KMS-11 (cell line): ENCODE data around the gene HELZ2.

ENCODE experiments used
- H2AFZ ChIP-seq: fragments of 200-600 bp; sonication (generic); 2 replicates; pipeline ENCODE4 v1.6.1; 2016; ENCODE audit warnings: antibody characterized with exemption, mixed run types, low read depth
- H3K27ac ChIP-seq: fragments of 200-600 bp; sonication (generic); 2 replicates; pipeline ENCODE4 v1.6.1; 2016; ENCODE audit warnings: mild to moderate bottlenecking, mixed run types
- H3K27me3 ChIP-seq: fragments of 200-600 bp; sonication (generic); 2 replicates; pipeline ENCODE4 v1.6.1; 2017; ENCODE audit warnings: mild to moderate bottlenecking, low read depth, mixed run types, moderate library complexity; ENCODE audit not compliant: insufficient read depth
- H3K36me3 ChIP-seq: fragments of 200-600 bp; sonication (generic); 2 replicates; pipeline ENCODE4 v1.6.1; 2017; ENCODE audit warnings: mild to moderate bottlenecking, mixed run types; ENCODE audit not compliant: insufficient read depth
- H3K4me1 ChIP-seq: fragments of 200-600 bp; sonication (generic); 2 replicates; pipeline ENCODE4 v1.6.1; 2016; ENCODE audit warnings: mild to moderate bottlenecking, low read depth, mixed run types; ENCODE audit not compliant: poor library complexity, severe bottlenecking
- H3K4me2 ChIP-seq: fragments of 200-600 bp; sonication (generic); 2 replicates; pipeline ENCODE4 v1.7.0; 2016; ENCODE audit warnings: mild to moderate bottlenecking, mixed run types
- H3K4me3 ChIP-seq: fragments of 200-600 bp; sonication (generic); IDR thresholded peaks from 2 replicates; pipeline ENCODE4 v1.6.1; 2017; ENCODE audit warnings: low read depth, low read length, mixed read lengths; ENCODE audit not compliant: insufficient read depth
- H3K79me2 ChIP-seq: fragments of 200-600 bp; sonication (generic); 2 replicates; pipeline ENCODE4 v1.6.1; 2016; ENCODE audit warnings: low read depth, mixed run types; ENCODE audit not compliant: insufficient read depth
- H3K9ac ChIP-seq: fragments of 200-600 bp; sonication (generic); 2 replicates; pipeline ENCODE4 v1.6.1; 2016; ENCODE audit warnings: mild to moderate bottlenecking, mixed run types
- H4K20me1 ChIP-seq: fragments of 200-600 bp; sonication (generic); 2 replicates; pipeline ENCODE4 v1.6.1; 2016; ENCODE audit warnings: mild to moderate bottlenecking, mixed run types; ENCODE audit not compliant: insufficient read depth
- TF ChIP-seq, protein P1 (sequence below): fragments of 200-600 bp; sonication (generic); conservative IDR thresholded peaks from 2 replicates; pipeline ENCODE4 v1.6.1; 2017; ENCODE audit warnings: low read depth, mild to moderate bottlenecking, antibody characterized with exemption, low read length, moderate library complexity, mixed read lengths

The HELZ2 gene

GRCh38 chr20:63574156-63574828 is at the start of gene HELZ2:
Gene HELZ2 (minus strand): TSS chr20:63574239. CDS start chr20:63572385, 1,854 bp downstream.
- Histone ChIP-seq H3K4me1 (peaks cover 11% of the 10 kb centered on the region), H3K27ac (no peak within 1 kb of the TSS), H2AFZ (peak within 1 kb of the TSS; percentile 93), H3K27me3 (peaks cover 58% of the 10 kb centered on the region), H3K4me3 (no peak within 1 kb of the TSS), H3K36me3 (no peaks in the 10 kb centered on the region), H3K79me2 (no peaks in the 10 kb centered on the region), H3K9ac (peak within 1 kb of the TSS; percentile 57; the same call in 1 of the 2 replicates), H4K20me1 (no peaks in the 10 kb centered on the region), H3K4me2 (peak within 1 kb of the TSS; percentile 81)
- TF ChIP-seq, protein P1, sequence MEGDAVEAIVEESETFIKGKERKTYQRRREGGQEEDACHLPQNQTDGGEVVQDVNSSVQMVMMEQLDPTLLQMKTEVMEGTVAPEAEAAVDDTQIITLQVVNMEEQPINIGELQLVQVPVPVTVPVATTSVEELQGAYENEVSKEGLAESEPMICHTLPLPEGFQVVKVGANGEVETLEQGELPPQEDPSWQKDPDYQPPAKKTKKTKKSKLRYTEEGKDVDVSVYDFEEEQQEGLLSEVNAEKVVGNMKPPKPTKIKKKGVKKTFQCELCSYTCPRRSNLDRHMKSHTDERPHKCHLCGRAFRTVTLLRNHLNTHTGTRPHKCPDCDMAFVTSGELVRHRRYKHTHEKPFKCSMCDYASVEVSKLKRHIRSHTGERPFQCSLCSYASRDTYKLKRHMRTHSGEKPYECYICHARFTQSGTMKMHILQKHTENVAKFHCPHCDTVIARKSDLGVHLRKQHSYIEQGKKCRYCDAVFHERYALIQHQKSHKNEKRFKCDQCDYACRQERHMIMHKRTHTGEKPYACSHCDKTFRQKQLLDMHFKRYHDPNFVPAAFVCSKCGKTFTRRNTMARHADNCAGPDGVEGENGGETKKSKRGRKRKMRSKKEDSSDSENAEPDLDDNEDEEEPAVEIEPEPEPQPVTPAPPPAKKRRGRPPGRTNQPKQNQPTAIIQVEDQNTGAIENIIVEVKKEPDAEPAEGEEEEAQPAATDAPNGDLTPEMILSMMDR = no peak

GRCh38 chr20:63622732-63623131 is 48.7 kb upstream of the HELZ2 start:
- Histone ChIP-seq H3K27ac (no peak overlapping the region), H3K27me3 (no peaks in the 10 kb centered on the region), H2AFZ (no peak overlapping the region), H4K20me1 (no peaks in the 10 kb centered on the region), H3K4me2 (no peak overlapping the region), H3K9ac (no peak overlapping the region), H3K4me1 (peaks cover 6% of the 10 kb centered on the region), H3K36me3 (no peaks in the 10 kb centered on the region), H3K4me3 (no peak overlapping the region), H3K79me2 (peaks cover 57% of the 10 kb centered on the region)
- TF ChIP-seq, protein P1 = no peak

DNA sequence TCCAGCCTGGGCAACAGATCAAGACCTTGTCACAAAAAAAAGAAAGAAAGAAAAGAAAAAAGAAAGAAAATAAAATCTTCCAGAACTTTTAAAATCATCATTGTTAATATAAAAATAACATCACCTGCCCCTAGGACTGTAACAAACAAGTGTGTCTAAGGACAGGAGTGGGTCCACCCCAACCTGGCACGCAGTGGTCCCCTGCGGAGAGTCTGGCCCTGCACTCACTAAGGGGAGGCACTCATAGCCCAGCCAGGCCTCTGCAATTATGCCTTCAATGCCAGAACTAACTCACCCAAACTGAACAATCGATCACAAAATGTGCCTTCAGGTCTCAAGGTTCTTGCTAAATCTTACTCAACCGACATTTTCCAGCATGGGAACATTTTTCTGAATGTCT is 48.1 kb upstream of the HELZ2 start:
- H3K4me1 ChIP-seq = peaks cover 6% of the 10 kb centered on the region
- H3K36me3 ChIP-seq = no peaks in the 10 kb centered on the region
- no peak overlapping the region for H3K4me2 ChIP-seq
- peaks cover 57% of the 10 kb centered on the region for H3K79me2 ChIP-seq
- TF ChIP-seq, protein P1 = no peak
- no peaks in the 10 kb centered on the region for H3K27me3 ChIP-seq
- no peak overlapping the region for H2AFZ ChIP-seq
- no peak overlapping the region for H3K9ac ChIP-seq
- no peak overlapping the region for H3K27ac ChIP-seq
- no peaks in the 10 kb centered on the region for H4K20me1 ChIP-seq
- no peak overlapping the region for H3K4me3 ChIP-seq

GRCh38 chr20:63620991-63621390 is 47.0 kb upstream of the HELZ2 start:
- peaks cover 6% of the 10 kb centered on the region for H3K4me1 ChIP-seq
- TF ChIP-seq, protein P1 = no peak
- no peak overlapping the region for H3K27ac ChIP-seq
- H3K36me3 ChIP-seq = no peaks in the 10 kb centered on the region
- no peaks in the 10 kb centered on the region for H4K20me1 ChIP-seq
- no peak overlapping the region for H3K4me2 ChIP-seq
- H3K9ac ChIP-seq = no peak overlapping the region
- no peak overlapping the region for H3K4me3 ChIP-seq
- peaks cover 53% of the 10 kb centered on the region for H3K79me2 ChIP-seq
- no peak overlapping the region for H2AFZ ChIP-seq
- H3K27me3 ChIP-seq = no peaks in the 10 kb centered on the region
